ENCODE measurements around the gene GNAQ.

The GNAQ gene

DNA sequence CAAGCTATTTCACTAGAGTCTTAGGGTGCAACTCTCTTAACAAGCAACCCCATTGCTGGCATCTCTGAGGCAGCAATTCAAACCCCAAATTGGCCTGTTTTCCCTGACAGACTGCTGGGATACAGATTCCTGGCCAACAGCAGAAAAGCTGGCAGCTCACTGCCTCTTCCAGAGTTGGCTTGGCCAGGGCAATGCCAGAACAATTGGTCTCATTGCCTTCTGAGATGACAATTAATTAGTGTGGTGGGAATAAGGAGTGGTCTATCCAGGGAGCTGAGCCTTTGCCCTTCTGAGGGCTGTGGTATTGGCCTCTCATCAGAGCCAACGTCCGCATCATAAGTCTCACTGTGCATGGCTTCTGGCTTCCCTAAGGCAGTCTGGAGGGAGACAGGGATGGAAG lies 183.2 kb downstream of the GNAQ start:
- Histone ChIP-seq H3K79me2 (ENCODE audit: control insufficient read depth, low read length) (no peaks in the 10 kb centered on the region), H3K36me3 (ENCODE audit: control insufficient read depth, low read length) (no peaks in the 10 kb centered on the region), H3F3A (ENCODE audit: control insufficient read depth, insufficient read depth) (no peaks in the 10 kb centered on the region), H3K9me3 (ENCODE audit: control insufficient read depth, insufficient read depth, low read length) (no peaks in the 10 kb centered on the region), H3K27me3 (ENCODE audit: control insufficient read depth, low read length) (0 out of 2 replicates have a peak, but pooled peaks cover 3% of the 10 kb centered on the region), H3K9me2 (replicated peaks; ENCODE audit: control insufficient read depth, low read length) (no peaks in the 10 kb centered on the region), H3K4me3 (ENCODE audit: low read length) (no peak overlapping the region), H3K27ac (ENCODE audit: low read depth, low read length) (no peak overlapping the region), H3K4me2 (ENCODE audit: low read length) (no peak overlapping the region), H4K20me1 (ENCODE audit: control insufficient read depth, insufficient read depth, low read depth, low read length) (no peaks in the 10 kb centered on the region), H3K4me1 (ENCODE audit: control insufficient read depth, low read length) (no peaks in the 10 kb centered on the region)
- TF ChIP-seq, protein P1, sequence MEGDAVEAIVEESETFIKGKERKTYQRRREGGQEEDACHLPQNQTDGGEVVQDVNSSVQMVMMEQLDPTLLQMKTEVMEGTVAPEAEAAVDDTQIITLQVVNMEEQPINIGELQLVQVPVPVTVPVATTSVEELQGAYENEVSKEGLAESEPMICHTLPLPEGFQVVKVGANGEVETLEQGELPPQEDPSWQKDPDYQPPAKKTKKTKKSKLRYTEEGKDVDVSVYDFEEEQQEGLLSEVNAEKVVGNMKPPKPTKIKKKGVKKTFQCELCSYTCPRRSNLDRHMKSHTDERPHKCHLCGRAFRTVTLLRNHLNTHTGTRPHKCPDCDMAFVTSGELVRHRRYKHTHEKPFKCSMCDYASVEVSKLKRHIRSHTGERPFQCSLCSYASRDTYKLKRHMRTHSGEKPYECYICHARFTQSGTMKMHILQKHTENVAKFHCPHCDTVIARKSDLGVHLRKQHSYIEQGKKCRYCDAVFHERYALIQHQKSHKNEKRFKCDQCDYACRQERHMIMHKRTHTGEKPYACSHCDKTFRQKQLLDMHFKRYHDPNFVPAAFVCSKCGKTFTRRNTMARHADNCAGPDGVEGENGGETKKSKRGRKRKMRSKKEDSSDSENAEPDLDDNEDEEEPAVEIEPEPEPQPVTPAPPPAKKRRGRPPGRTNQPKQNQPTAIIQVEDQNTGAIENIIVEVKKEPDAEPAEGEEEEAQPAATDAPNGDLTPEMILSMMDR (IDR thresholded peaks at IDR 0.05; ENCODE audit: low read depth, low read length, poor library complexity, severe bottlenecking) = no peak
- TF ChIP-seq EZH2phosphoT487 (IDR thresholded peaks at IDR 0.05; ENCODE audit: borderline replicate concordance, low read length) = no peak

DNA sequence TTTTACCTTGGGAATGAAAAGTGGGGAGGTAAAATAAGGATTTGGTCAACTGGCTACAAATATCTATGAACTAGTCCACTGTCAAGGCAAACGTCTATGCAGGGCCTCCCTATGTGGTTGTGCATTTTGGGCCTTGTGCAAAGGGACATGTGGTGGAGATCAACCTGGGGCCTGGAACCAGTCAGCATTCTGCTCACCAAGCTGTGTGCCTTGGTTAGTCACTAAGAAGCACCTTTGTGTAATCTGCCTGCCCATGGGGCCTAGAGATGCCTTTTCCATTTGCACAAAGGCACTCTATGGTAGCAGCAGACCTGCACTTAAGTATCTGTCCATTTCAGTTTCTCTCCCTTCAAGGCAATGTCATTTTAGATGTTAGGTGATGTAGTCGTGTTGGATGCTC lies 184.0 kb downstream of the GNAQ start:
- no peaks in the 10 kb centered on the region for H4K20me1 ChIP-seq (ENCODE audit: control insufficient read depth, insufficient read depth, low read depth, low read length)
- no peak overlapping the region for H3K4me2 ChIP-seq (ENCODE audit: low read length)
- no peaks in the 10 kb centered on the region for H3K36me3 ChIP-seq (ENCODE audit: control insufficient read depth, low read length)
- no peak for TF ChIP-seq EZH2phosphoT487 (IDR thresholded peaks at IDR 0.05; ENCODE audit: borderline replicate concordance, low read length)
- TF ChIP-seq, protein P1 (IDR thresholded peaks at IDR 0.05; ENCODE audit: low read depth, low read length, poor library complexity, severe bottlenecking) = no peak
- no peak overlapping the region for H3K27ac ChIP-seq (ENCODE audit: low read depth, low read length)
- H3K9me3 ChIP-seq (ENCODE audit: control insufficient read depth, insufficient read depth, low read length) = no peaks in the 10 kb centered on the region
- 0 out of 2 replicates have a peak, but pooled peaks cover 3% of the 10 kb centered on the region for H3K27me3 ChIP-seq (ENCODE audit: control insufficient read depth, low read length)
- no peaks in the 10 kb centered on the region for H3K79me2 ChIP-seq (ENCODE audit: control insufficient read depth, low read length)
- no peaks in the 10 kb centered on the region for H3K4me1 ChIP-seq (ENCODE audit: control insufficient read depth, low read length)
- H3K9me2 ChIP-seq (replicated peaks; ENCODE audit: control insufficient read depth, low read length) = no peaks in the 10 kb centered on the region
- H3K4me3 ChIP-seq (ENCODE audit: low read length) = no peak overlapping the region
- no peaks in the 10 kb centered on the region for H3F3A ChIP-seq (ENCODE audit: control insufficient read depth, insufficient read depth)

DNA sequence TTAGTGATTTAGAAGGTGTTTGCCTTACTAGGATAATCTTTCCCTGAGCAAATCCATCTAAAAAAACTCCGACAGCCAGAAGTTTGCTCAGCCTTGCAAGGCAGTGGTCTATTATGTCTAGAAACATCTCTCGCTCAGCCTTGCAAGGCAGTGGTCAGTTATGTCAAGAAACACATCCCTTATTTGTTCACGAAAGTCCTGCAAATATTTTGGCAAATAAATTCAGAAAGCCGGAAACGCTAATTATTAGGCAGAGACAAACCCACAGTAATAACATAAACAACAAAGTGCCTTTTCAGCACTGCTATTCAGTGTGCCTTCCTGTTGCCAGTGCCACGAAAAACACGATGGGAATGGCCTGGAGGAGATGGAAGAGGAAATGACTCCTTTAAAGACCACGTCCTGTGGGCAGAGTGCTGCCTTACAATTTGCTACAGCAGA lies 184.5 kb downstream of the GNAQ start:
- H3K79me2 ChIP-seq (ENCODE audit: control insufficient read depth, low read length) = no peaks in the 10 kb centered on the region
- H3K4me3 ChIP-seq (ENCODE audit: low read length) = no peak overlapping the region
- no peak overlapping the region for H3K27ac ChIP-seq (ENCODE audit: low read depth, low read length)

More for the DNA sequence above, 184.5 kb downstream of the GNAQ start:
- Histone ChIP-seq H3K4me1 (ENCODE audit: control insufficient read depth, low read length) (no peaks in the 10 kb centered on the region), H3K4me2 (ENCODE audit: low read length) (no peak overlapping the region), H3K27me3 (ENCODE audit: control insufficient read depth, low read length) (0 out of 2 replicates have a peak, but pooled peaks cover 3% of the 10 kb centered on the region), H3F3A (ENCODE audit: control insufficient read depth, insufficient read depth) (no peaks in the 10 kb centered on the region), H3K36me3 (ENCODE audit: control insufficient read depth, low read length) (no peaks in the 10 kb centered on the region), H3K9me3 (ENCODE audit: control insufficient read depth, insufficient read depth, low read length) (no peaks in the 10 kb centered on the region), H3K9me2 (replicated peaks; ENCODE audit: control insufficient read depth, low read length) (no peaks in the 10 kb centered on the region), H4K20me1 (ENCODE audit: control insufficient read depth, insufficient read depth, low read depth, low read length) (no peaks in the 10 kb centered on the region)
- no peak for TF ChIP-seq EZH2phosphoT487 (IDR thresholded peaks at IDR 0.05; ENCODE audit: borderline replicate concordance, low read length)
- TF ChIP-seq, protein P1 (IDR thresholded peaks at IDR 0.05; ENCODE audit: low read depth, low read length, poor library complexity, severe bottlenecking) = no peak

All from DOHH2 (cell line).